GM12864 (cell line): Measurements from ENCODE around the gene NDRG3.
A peak's percentile ranks its signal among the peaks of the same experiment; 100 is the strongest.

Experiments
- DNase-seq: peaks from one replicate; pipeline ENCODE4 v3.0.0-alpha.2; 2011; ENCODE audit warnings: low read depth
- H3K4me3 ChIP-seq: 2 replicates; pipeline ENCODE4 v1.5.1; 2011; ENCODE audit warnings: mild to moderate bottlenecking, low read depth, low read length, control low read depth
- CTCF ChIP-seq: IDR thresholded peaks from 2 replicates; pipeline ENCODE4 v1.5.1; 2011; ENCODE audit warnings: low read depth, mild to moderate bottlenecking, moderate library complexity, low read length, control low read depth, inconsistent platforms; ENCODE audit errors: missing control alignments

The NDRG3 gene

GRCh38 chr20:36666181-36666740 lies 79.6 kb downstream of the NDRG3 start:
- peak; percentile 12 for TF ChIP-seq CTCF
- no peak for DNase-seq
- no peak overlapping the region for H3K4me3 ChIP-seq

GRCh38 chr20:36663031-36663430 lies 82.9 kb downstream of the NDRG3 start:
- H3K4me3 ChIP-seq, result no peak overlapping the region
- no peak for DNase-seq
- TF ChIP-seq CTCF, result no peak

GRCh38 chr20:36658300-36658699 lies 87.6 kb downstream of the NDRG3 start:
- DNase-seq, result no peak

GRCh38 chr20:36656733-36657132 lies 89.2 kb downstream of the NDRG3 start:
- no peak for DNase-seq
- TF ChIP-seq CTCF, result no peak
- H3K4me3 ChIP-seq, result no peak overlapping the region

More at GRCh38 chr20:36658300-36658699, 87.6 kb downstream of the NDRG3 start:
- no peak for TF ChIP-seq CTCF
- H3K4me3 ChIP-seq, result no peak overlapping the region

GRCh38 chr20:36655004-36655403 lies 90.9 kb downstream of the NDRG3 start:
- no peak for TF ChIP-seq CTCF
- no peak overlapping the region for H3K4me3 ChIP-seq
- no peak for DNase-seq

- no peak for DNase-seq
- no peak overlapping the region for H3K4me3 ChIP-seq
- TF ChIP-seq CTCF, result no peak
These were observed 91.4 kb downstream of the NDRG3 start for GRCh38 chr20:36654506-36654905.

GRCh38 chr20:36653456-36653855 lies 92.4 kb downstream of the NDRG3 start:
- H3K4me3 ChIP-seq, result no peak overlapping the region
- TF ChIP-seq CTCF, result no peak
- DNase-seq, result no peak
